ENCODE measurements around the gene ARHGAP23. TPM values are rescaled to one million over a fixed set of nuclear protein-coding genes. Genes with fewer than 3 reads are reported as not detected.
"Not testable (repeated sequence)": the region's sequence is repeated elsewhere in the genome, so short reads cannot be mapped to it uniquely, and the experiment has no call there.

ARHGAP23 gene
- total RNA-seq, 1 experiment from 2014 or later, result 19.0 TPM

- no TSS peak for BruUV-seq (replicated peaks)
- no peaks in the 10 kb centered on the region for H3K4me1 ChIP-seq (ENCODE audit: insufficient read depth, low read length, poor library complexity, severe bottlenecking)
- ChIA-PET POLR2A (ENCODE audit: low non-redundant PET) (no interaction called here), CTCF (no interaction called here)
- H3K9me3 ChIP-seq (ENCODE audit: low read depth, low read length, poor library complexity, severe bottlenecking), result no peaks in the 10 kb centered on the region
- intact Hi-C loops (cut with micrococcal nuclease; ENCODE audit: unreplicated experiment), result no loop called here
- H3K4me3 ChIP-seq (ENCODE audit: low read depth, low read length, poor library complexity, severe bottlenecking), result no peak overlapping the region
- TF ChIP-seq EZH2 (IDR thresholded peaks at IDR 0.05; ENCODE audit: borderline replicate concordance, low read depth, low read length, poor library complexity, severe bottlenecking) (no peak), CTCF (conservative IDR thresholded peaks at IDR 0.05; ENCODE audit: low read depth, low read length) (no peak)
- no peaks in the 10 kb centered on the region for H3K36me3 ChIP-seq (ENCODE audit: insufficient read depth, low read length, poor library complexity, severe bottlenecking)
- no peak overlapping the region for H3K27ac ChIP-seq (ENCODE audit: low read depth, low read length, poor library complexity, severe bottlenecking)
- no peaks in the 10 kb centered on the region for H3K27me3 ChIP-seq (replicated peaks; ENCODE audit: insufficient read depth, low read depth, low read length, poor library complexity)
- no peak for DNase-seq (ENCODE audit: low spot score)
Observed at GRCh38 chr17:38435795-38436194, 7.5 kb downstream of the ARHGAP23 start.

- no peak for TF ChIP-seq EZH2 (IDR thresholded peaks at IDR 0.05; ENCODE audit: borderline replicate concordance, low read depth, low read length, poor library complexity, severe bottlenecking)
- TF ChIP-seq CTCF (conservative IDR thresholded peaks at IDR 0.05; ENCODE audit: low read depth, low read length), result no peak
- Histone ChIP-seq H3K27ac (ENCODE audit: low read depth, low read length, poor library complexity, severe bottlenecking) (no peak overlapping the region), H3K9me3 (ENCODE audit: low read depth, low read length, poor library complexity, severe bottlenecking) (no peaks in the 10 kb centered on the region), H3K4me1 (ENCODE audit: insufficient read depth, low read length, poor library complexity, severe bottlenecking) (no peaks in the 10 kb centered on the region), H3K4me3 (ENCODE audit: low read depth, low read length, poor library complexity, severe bottlenecking) (no peak overlapping the region), H3K36me3 (ENCODE audit: insufficient read depth, low read length, poor library complexity, severe bottlenecking) (no peaks in the 10 kb centered on the region), H3K27me3 (replicated peaks; ENCODE audit: insufficient read depth, low read depth, low read length, poor library complexity) (no peaks in the 10 kb centered on the region)
- ChIA-PET POLR2A (ENCODE audit: low non-redundant PET) (no interaction called here), CTCF (no interaction called here)
- intact Hi-C loops (cut with micrococcal nuclease; ENCODE audit: unreplicated experiment), result no loop called here
- no peak for DNase-seq (ENCODE audit: low spot score)
- BruUV-seq (replicated peaks), result no TSS peak
Observed at GRCh38 chr17:38436386-38436785, 8.1 kb downstream of the ARHGAP23 start.

DNA sequence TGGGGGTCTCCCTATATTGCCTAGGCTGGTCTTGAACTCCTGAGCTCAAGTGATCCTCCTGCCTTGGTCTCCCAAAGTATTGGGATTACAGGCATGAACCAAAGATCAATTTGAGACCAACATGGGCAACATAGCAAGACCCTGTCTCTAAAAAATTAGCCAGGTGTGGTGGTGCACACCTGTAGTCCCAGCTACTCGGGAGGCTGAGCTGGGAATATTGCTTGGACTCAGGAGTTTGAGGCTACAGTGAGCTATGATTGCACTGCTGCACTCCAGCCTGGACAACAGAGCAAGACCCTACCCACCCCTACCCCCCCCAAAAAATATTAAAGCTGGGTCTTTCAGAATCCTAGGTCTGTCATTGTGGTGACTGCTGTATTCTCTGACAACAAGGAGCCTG, 9.0 kb downstream of the ARHGAP23 start:
- intact Hi-C loops (cut with micrococcal nuclease; ENCODE audit: unreplicated experiment); POLR2A ChIA-PET (ENCODE audit: low non-redundant PET): not testable (repeated sequence)
- CTCF ChIA-PET, result interaction anchor here (0.7 kb wide), 1 partner anchor 221 kb away, joined by 4 read pairs; no protein-coding TSS in a partner anchor

GRCh38 chr17:38439436-38439835, 11.2 kb downstream of the ARHGAP23 start:
- Histone ChIP-seq H3K9me3 (ENCODE audit: low read depth, low read length, poor library complexity, severe bottlenecking) (no peaks in the 10 kb centered on the region), H3K4me3 (ENCODE audit: low read depth, low read length, poor library complexity, severe bottlenecking) (no peak overlapping the region), H3K27me3 (replicated peaks; ENCODE audit: insufficient read depth, low read depth, low read length, poor library complexity) (no peaks in the 10 kb centered on the region), H3K27ac (ENCODE audit: low read depth, low read length, poor library complexity, severe bottlenecking) (no peak overlapping the region), H3K4me1 (ENCODE audit: insufficient read depth, low read length, poor library complexity, severe bottlenecking) (no peaks in the 10 kb centered on the region), H3K36me3 (ENCODE audit: insufficient read depth, low read length, poor library complexity, severe bottlenecking) (no peaks in the 10 kb centered on the region)
- ChIA-PET CTCF (interaction anchor here (0.8 kb wide), 1 partner anchor 22 kb away, joined by 4 read pairs; no protein-coding TSS in a partner anchor), POLR2A (ENCODE audit: low non-redundant PET) (no interaction called here)
- no peak for DNase-seq (ENCODE audit: low spot score)
- TF ChIP-seq CTCF (conservative IDR thresholded peaks at IDR 0.05; ENCODE audit: low read depth, low read length) (no peak), EZH2 (IDR thresholded peaks at IDR 0.05; ENCODE audit: borderline replicate concordance, low read depth, low read length, poor library complexity, severe bottlenecking) (no peak)
- intact Hi-C loops (cut with micrococcal nuclease; ENCODE audit: unreplicated experiment), result no loop called here
- no TSS peak for BruUV-seq (replicated peaks)

More for the DNA sequence above, 9.0 kb downstream of the ARHGAP23 start:
- not testable (repeated sequence) for H3K4me1 ChIP-seq (ENCODE audit: insufficient read depth, low read length, poor library complexity, severe bottlenecking); BruUV-seq (replicated peaks); H3K27me3 ChIP-seq (replicated peaks; ENCODE audit: insufficient read depth, low read depth, low read length, poor library complexity); H3K27ac ChIP-seq (ENCODE audit: low read depth, low read length, poor library complexity, severe bottlenecking); H3K36me3 ChIP-seq (ENCODE audit: insufficient read depth, low read length, poor library complexity, severe bottlenecking); H3K4me3 ChIP-seq (ENCODE audit: low read depth, low read length, poor library complexity, severe bottlenecking); H3K9me3 ChIP-seq (ENCODE audit: low read depth, low read length, poor library complexity, severe bottlenecking); DNase-seq (ENCODE audit: low spot score)

Measured in A673 (cell line).